ENCODE results near the gene CHD9. TPM values are rescaled to one million over a fixed set of nuclear protein-coding genes. Genes with fewer than 3 reads are reported as not detected.

The CHD9 gene
- polyA plus RNA-seq, 1 donor from 2014 or later, result 72.3 TPM

DNA sequence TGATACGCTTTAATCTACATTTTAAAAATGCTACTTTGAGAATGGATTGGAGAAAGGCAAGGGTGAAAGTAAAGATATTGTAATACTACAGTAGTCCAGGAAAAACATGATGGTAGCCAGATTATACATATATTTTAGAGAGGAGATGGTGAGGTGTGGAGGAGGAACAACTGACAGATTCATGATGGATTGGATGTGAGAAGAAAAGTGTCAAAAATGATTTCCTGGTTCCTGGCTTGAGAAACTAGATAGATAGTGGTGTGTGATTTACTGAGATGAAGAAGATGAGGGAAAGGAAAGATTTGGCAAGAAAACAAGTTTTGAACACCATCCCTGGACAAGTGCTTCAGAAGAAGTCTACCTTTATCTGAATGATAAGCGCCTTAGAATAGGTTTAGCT, 80.5 kb downstream of the CHD9 start:
- H3K9me3 Mint-ChIP-seq, result no peaks in the 10 kb centered on the region
- peaks cover 13 to 52% (median 21%) of the 10 kb centered on the region in 3 donors for H3K4me1 Mint-ChIP-seq
- H3K4me3 Mint-ChIP-seq, result peak overlapping the region in 1 of 4 donors; percentile 90
- H3K36me3 Mint-ChIP-seq, result peaks cover 1% of the 10 kb centered on the region
- H3K27me3 Mint-ChIP-seq, result no peaks in the 10 kb centered on the region
- H3K27ac Mint-ChIP-seq, result peak overlapping the region in 1 of 3 donors; percentile 62

DNA sequence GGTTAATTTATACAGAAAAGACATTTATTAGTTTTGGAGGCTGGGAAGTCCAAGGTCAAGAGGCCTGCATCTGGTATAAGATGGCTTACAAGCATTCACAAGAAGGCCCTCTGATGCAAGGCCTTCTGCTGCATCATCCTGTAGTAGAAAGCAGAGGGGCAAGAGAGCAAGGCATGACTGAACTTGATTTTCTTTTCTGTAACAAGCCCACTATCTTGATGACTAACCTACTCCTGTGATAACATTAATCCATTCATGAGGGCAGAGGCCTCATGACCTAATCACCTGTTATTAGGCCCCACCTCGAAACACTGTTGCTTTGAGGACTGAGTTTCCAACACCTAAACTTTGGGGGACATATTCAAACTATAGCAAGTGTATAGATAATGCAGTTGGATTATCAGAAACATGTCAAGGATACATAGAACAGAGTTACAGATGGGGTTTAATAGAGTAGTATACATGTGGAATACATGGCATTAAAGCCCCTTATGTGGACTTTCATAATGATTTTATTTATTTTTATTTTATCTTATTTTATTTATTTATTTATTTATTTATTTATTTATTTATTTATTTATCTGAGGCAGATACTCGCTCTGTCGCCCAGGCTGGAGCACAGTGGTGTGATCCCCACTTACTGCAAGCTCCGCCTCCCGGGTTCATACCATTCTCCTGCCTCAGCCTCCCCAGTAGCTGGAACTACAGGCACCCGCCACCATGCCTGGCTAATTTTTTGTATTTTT, 88.2 kb downstream of the CHD9 start:
- Mint-ChIP-seq H3K27me3 (no peaks in the 10 kb centered on the region), H3K27ac (no peak overlapping the region), H3K36me3 (peaks cover 3% of the 10 kb centered on the region), H3K9me3 (no peaks in the 10 kb centered on the region), H3K4me1 (peaks cover 18 to 34% (median 19%) of the 10 kb centered on the region in 3 donors), H3K4me3 (no peak overlapping the region)

DNA sequence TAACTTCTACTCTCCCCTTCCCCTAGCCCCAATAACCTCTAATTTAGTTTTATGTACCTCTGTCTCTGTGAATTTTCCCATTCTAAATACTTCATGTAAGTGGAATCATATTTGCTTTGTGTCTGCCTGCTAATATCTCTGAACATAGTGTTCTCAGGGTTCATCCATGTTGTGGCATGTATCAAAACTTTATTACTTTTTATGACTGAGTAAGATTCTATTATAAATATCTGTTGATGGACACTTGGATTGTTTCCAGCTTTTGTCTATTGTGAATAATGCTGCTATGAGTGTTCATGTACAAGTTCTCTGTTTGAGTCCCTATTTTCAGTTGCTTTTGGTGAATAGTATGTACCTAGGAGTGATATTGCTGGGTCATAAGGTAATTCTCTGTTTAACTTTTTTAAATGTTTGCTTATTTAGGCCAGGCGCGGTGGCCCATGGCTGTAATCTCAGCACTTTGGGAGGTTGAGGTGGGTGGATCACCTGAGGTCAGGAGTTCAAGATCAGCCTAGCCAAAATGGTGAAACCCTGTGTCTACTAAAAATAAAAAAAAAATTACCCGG, 92.8 kb downstream of the CHD9 start:
- no peaks in the 10 kb centered on the region for H3K9me3 Mint-ChIP-seq
- no peaks in the 10 kb centered on the region for H3K27me3 Mint-ChIP-seq
- peaks cover 7 to 17% (median 14%) of the 10 kb centered on the region in 3 donors for H3K4me1 Mint-ChIP-seq
- H3K36me3 Mint-ChIP-seq, result peaks cover 8% of the 10 kb centered on the region
- no peak overlapping the region for H3K4me3 Mint-ChIP-seq
- no peak overlapping the region for H3K27ac Mint-ChIP-seq

DNA sequence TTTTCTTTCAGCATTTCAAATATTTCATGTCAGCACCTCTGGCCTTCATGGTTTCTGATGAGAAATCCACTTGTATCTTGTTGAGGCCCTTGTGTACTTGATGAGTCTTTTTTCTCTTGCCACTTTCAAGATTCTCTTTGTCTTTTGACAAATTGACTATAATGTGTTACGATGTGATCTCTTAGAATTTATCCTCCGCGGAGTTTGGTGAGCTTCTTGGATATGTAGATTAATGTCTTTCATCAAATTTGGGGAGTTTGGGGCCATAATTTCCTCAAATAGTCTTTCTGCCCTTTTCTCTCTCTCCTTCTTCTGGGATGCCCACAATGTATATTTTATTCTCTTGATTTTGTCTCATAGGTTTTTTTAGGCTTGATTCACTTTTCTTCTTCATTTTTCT, 96.0 kb downstream of the CHD9 start:
- Mint-ChIP-seq H3K4me1 (peaks cover 8 to 17% (median 12%) of the 10 kb centered on the region in 3 donors), H3K9me3 (no peaks in the 10 kb centered on the region), H3K36me3 (peaks cover 10% of the 10 kb centered on the region), H3K27me3 (no peaks in the 10 kb centered on the region), H3K4me3 (no peak overlapping the region), H3K27ac (no peak overlapping the region)

DNA sequence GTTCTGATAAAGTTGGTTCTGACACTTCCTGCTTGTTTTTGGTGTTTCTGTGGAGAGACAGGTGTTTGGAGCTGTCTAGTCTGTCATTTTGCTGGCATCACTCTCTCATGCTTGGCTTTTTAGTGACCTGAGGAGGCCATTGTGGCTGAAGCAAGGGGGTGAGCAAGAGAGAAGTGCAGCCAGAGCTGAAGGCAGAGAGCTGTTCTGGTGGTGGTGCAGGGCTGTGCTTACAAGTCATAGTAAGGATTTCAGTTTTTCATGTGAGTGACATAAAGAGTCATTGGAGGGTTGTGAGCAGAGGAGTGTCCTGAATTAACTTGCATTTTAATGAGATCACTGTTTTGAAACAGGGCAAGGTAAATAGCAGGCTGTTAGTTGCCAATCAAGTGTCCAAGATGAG, 97.5 kb downstream of the CHD9 start:
- H3K4me3 Mint-ChIP-seq, result no peak overlapping the region
- H3K36me3 Mint-ChIP-seq, result peaks cover 9% of the 10 kb centered on the region
- H3K27me3 Mint-ChIP-seq, result no peaks in the 10 kb centered on the region
- H3K27ac Mint-ChIP-seq, result no peak overlapping the region
- H3K4me1 Mint-ChIP-seq, result peaks cover 4 to 8% (median 6%) of the 10 kb centered on the region in 3 donors
- no peaks in the 10 kb centered on the region for H3K9me3 Mint-ChIP-seq

DNA sequence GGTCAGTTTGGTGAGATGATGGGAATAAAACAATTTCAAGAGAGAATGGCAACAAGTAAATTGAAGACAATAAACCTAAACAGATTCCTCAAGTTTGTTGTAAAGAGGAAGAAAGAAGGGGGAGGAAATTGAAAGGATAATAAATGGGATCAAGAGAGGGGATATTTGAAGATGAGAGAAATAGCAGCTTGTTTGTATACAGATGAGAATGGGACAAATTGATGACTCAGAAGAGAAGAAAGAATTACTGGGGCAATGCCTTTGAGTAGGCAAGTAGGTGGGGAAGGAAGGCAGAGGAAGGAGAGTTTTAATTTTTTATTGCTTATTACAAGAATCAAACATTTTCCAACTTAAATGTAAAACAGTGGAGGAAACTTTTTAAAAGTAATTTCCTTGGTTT, 98.3 kb downstream of the CHD9 start:
- H3K9me3 Mint-ChIP-seq, result no peaks in the 10 kb centered on the region
- no peak overlapping the region for H3K4me3 Mint-ChIP-seq
- no peaks in the 10 kb centered on the region for H3K27me3 Mint-ChIP-seq
- H3K27ac Mint-ChIP-seq, result no peak overlapping the region
- H3K4me1 Mint-ChIP-seq, result peaks cover 4 to 9% (median 4%) of the 10 kb centered on the region in 3 donors
- H3K36me3 Mint-ChIP-seq, result peaks cover 9% of the 10 kb centered on the region

DNA sequence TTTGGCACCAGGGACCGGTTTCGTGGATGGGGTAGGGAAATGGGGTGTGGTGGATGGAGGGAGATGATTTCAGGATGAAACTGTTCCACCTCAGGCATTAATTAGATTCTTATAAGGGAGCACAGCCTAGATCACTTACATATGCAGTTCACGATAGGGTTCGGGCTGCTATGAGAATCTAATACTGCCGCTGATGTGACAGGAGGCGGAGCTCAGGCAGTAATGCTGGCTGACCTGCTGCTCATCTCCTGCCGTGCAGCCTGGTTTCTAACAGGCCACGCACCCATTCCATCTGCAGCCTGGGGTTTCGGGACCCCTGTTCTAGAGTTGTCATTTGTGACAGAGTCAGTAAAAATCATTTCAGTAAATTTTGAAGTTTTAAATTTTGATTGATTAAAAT, 99.7 kb downstream of the CHD9 start:
- H3K27me3 Mint-ChIP-seq, result no peaks in the 10 kb centered on the region
- H3K9me3 Mint-ChIP-seq, result no peaks in the 10 kb centered on the region
- H3K4me3 Mint-ChIP-seq, result no peak overlapping the region
- H3K4me1 Mint-ChIP-seq, result peaks cover under 1 to 5% (median 4%) of the 10 kb centered on the region in 3 donors
- peaks cover 4% of the 10 kb centered on the region for H3K36me3 Mint-ChIP-seq
- peak overlapping the region in 1 of 3 donors; percentile 25 for H3K27ac Mint-ChIP-seq

DNA sequence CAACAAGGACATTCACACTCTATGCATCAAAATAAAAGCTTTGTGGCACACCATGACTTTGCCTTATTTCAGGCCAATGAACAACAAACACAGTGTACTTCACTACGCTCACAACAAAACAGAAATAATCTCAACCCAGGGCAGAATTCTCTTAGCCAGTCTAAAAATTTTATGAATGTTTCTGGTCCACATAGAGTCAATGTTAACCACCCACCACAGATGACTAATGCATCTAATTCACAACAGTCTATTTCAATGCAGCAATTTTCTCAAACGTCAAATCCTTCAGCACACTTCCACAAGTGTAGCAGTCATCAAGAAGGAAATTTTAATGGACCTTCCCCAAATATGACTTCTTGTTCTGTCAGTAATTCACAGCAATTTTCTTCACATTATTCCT, 101.7 kb downstream of the CHD9 start:
- no peaks in the 10 kb centered on the region for H3K27me3 Mint-ChIP-seq
- peaks cover 5 to 8% (median 6%) of the 10 kb centered on the region in 3 donors for H3K4me1 Mint-ChIP-seq
- no peaks in the 10 kb centered on the region for H3K9me3 Mint-ChIP-seq
- peaks cover 4% of the 10 kb centered on the region for H3K36me3 Mint-ChIP-seq
- no peak overlapping the region for H3K27ac Mint-ChIP-seq
- no peak overlapping the region for H3K4me3 Mint-ChIP-seq

DNA sequence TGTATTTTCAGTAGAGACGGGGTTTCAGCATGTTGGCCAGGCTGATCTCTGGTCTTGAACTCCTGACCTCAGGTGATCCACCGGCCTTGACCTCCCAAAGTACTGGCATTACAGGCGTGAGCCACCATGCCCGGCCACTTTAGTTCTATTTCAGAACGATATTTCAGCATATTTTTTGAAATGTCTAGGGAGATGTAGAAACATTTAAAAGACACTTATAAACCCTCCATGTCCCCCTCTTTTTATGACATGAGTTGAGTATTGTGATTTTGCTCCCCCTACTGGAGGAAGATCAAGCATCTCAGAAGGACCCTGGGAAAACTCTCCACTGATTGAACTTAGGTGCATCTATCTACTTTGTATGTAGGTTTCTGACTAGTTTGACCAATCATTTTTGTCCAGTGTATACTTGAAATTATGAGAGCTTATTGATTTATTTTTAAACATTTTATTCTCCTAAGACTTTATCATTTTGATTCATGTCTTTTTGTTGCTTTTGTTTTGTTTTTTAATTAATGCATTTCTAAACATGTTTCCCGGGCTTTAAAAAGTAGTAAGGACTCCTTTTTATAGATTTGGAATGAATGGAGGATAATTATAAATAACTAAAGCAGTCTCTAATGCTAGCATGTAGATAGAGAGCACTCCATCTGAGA, 105.1 kb downstream of the CHD9 start:
- H3K27ac Mint-ChIP-seq, result peak overlapping the region in 1 of 3 donors; percentile 46
- H3K4me1 Mint-ChIP-seq, result peaks cover 1 to 10% (median 8%) of the 10 kb centered on the region in 3 donors
- peaks cover 4% of the 10 kb centered on the region for H3K36me3 Mint-ChIP-seq

DNA sequence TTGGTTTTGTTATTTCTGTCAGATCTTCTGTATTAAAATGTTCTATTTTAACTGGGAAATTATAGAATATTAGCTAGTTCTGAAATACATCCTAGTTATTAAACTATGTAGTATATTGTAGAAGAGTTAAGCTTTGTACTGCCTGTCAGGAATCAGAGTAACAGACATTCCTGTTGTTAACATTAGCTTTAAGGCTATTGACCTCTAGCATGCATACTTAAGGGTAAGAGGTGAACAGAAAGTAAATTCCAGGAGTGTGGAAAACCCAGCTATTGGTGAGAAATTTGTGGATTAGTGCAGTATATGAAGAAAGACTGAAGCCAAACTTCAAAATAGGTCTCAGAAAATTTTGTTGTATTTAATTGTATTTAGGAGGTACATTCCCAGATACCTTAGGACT, 111.3 kb downstream of the CHD9 start:
- H3K4me1 Mint-ChIP-seq, result peaks cover 5 to 22% (median 14%) of the 10 kb centered on the region in 3 donors
- no peaks in the 10 kb centered on the region for H3K9me3 Mint-ChIP-seq
- no peaks in the 10 kb centered on the region for H3K36me3 Mint-ChIP-seq
- H3K27ac Mint-ChIP-seq, result peak overlapping the region in 1 of 3 donors; percentile 11
- H3K4me3 Mint-ChIP-seq, result no peak overlapping the region
- no peaks in the 10 kb centered on the region for H3K27me3 Mint-ChIP-seq

More for the DNA sequence above, 105.1 kb downstream of the CHD9 start:
- H3K9me3 Mint-ChIP-seq, result no peaks in the 10 kb centered on the region
- H3K27me3 Mint-ChIP-seq, result no peaks in the 10 kb centered on the region
- no peak overlapping the region for H3K4me3 Mint-ChIP-seq

DNA sequence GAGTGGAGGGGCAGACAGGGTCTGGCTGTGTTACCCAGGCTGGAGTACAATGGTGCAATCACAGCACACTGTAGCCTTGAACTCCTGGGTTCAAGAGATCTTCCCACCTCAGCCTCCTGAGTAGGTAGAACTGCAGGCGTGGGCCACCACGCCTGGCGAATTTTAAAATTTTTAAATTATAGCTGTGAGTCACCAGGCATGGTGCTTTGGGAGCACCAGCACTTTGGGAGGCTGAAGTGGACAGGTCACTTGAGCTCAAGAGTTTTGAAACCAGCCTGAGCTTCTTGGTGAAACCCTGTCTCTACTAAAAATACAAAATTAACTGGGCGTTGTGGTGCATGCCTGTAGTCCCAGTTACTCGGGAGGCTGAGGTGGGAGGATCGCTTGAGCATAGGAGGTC, 114.0 kb downstream of the CHD9 start:
- H3K27ac Mint-ChIP-seq, result no peak overlapping the region
- peaks cover 13 to 36% (median 17%) of the 10 kb centered on the region in 3 donors for H3K4me1 Mint-ChIP-seq
- no peaks in the 10 kb centered on the region for H3K9me3 Mint-ChIP-seq
- no peak overlapping the region for H3K4me3 Mint-ChIP-seq
- peaks cover 3% of the 10 kb centered on the region for H3K36me3 Mint-ChIP-seq
- H3K27me3 Mint-ChIP-seq, result no peaks in the 10 kb centered on the region

DNA sequence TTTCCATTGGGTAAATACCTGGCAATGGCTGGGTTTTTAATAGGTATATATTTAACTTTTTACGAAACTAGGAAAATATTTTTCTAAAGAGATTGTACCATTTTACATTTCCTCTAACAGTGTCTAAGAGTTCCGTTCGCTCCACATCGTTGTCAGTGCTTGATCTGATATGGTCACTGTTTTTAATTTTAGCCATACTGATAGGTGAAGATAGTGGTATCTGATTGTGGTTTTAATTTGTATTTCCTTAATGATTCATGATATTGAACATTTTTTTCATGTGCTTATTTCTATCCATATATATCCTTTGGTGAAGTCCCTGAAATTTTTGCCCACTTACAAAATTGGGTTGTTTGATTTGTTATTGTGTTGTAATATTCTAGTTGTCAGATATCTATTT, 117.7 kb downstream of the CHD9 start:
- Mint-ChIP-seq H3K4me1 (peaks cover 9 to 30% (median 17%) of the 10 kb centered on the region in 3 donors), H3K36me3 (peaks cover 4% of the 10 kb centered on the region), H3K9me3 (no peaks in the 10 kb centered on the region), H3K4me3 (no peak overlapping the region), H3K27ac (no peak overlapping the region), H3K27me3 (no peaks in the 10 kb centered on the region)

DNA sequence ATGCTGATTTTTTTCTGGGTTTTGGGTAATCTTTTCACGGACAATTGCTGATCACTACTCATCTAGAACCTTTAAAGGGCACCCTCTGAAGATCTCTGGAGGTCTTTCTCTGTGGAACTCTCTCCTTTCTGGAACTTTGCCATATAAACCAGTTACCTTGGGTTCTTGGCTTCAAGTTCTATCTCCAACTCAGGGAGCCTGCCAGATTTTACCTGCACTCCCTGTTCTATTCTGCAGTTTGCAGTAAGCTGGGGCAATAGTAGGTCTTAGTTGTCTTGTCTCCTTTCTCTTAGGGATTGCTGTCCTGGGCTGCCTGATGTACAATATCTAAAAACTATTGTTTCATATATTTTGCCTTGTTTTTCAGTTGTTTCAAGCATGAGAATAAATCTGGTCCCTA, 120.3 kb downstream of the CHD9 start:
- Mint-ChIP-seq H3K9me3 (no peaks in the 10 kb centered on the region), H3K4me3 (no peak overlapping the region), H3K27ac (no peak overlapping the region), H3K36me3 (peaks cover 10% of the 10 kb centered on the region), H3K4me1 (peaks cover 12 to 38% (median 24%) of the 10 kb centered on the region in 3 donors), H3K27me3 (no peaks in the 10 kb centered on the region)

DNA sequence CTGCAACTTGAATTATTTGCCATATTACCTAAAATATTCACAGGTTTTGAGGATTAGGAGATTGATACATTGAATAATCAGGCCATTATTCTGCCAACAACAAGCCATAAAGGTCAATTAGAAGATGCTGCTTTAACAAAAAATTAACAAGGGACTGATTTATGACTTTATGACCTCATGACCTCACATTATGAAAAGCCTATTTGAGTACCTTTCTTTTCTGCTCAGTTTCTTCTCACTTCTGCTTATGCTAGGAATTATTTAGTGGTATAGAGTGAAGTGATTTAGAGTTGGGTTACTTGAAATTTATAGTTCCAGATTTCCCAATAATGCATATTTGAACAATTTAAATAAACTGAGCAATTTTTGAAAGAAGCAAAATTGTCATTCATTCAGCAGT, 121.6 kb downstream of the CHD9 start:
- H3K27me3 Mint-ChIP-seq, result no peaks in the 10 kb centered on the region
- H3K4me3 Mint-ChIP-seq, result no peak overlapping the region
- H3K27ac Mint-ChIP-seq, result no peak overlapping the region
- H3K9me3 Mint-ChIP-seq, result no peaks in the 10 kb centered on the region
- H3K4me1 Mint-ChIP-seq, result peaks cover 12 to 42% (median 24%) of the 10 kb centered on the region in 3 donors
- H3K36me3 Mint-ChIP-seq, result peaks cover 14% of the 10 kb centered on the region

DNA sequence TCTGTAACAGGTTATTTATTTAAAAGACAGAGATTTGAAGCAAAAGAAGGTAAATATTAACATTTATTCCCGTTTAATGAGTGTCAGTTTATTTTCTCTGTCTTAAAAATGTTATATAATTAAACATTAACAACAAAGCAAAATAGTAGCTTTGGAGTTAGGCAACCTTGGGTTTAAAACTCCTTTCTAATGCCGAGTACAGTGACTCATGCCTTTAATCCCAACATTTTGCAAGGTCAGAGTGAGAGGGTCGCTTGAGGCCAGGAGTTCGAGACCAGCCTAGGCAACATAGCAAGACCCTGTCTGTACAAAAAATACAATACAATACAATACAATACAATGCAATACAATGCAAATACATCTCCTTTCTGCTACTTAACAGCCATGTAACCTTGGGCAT, 128.7 kb downstream of the CHD9 start:
- H3K4me1 Mint-ChIP-seq, result peaks cover 1 to 18% (median 8%) of the 10 kb centered on the region in 3 donors
- no peak overlapping the region for H3K27ac Mint-ChIP-seq
- no peaks in the 10 kb centered on the region for H3K27me3 Mint-ChIP-seq
- peaks cover 35% of the 10 kb centered on the region for H3K36me3 Mint-ChIP-seq
- peaks cover 0 to 16% (median 16%) of the 10 kb centered on the region in 3 donors for H3K9me3 Mint-ChIP-seq
- no peak overlapping the region for H3K4me3 Mint-ChIP-seq
